Activated CD4-positive, alpha-beta T cell treated with anti-CD3 and anti-CD28 coated beads, Interleukin-2, amount 50 U/mL, for 48 hours (primary cell): ENCODE data around the gene CLPTM1.
A peak's percentile ranks its signal among the peaks of the same experiment; 100 is the strongest.

Experiments used
- DNase-seq, 2 experiments: peaks; one replicate each; pipeline ENCODE4 v3.0.0-alpha.2; 2020

The CLPTM1 gene

GRCh38 chr19:45016388-45017314 is 61.5 kb downstream of the CLPTM1 start:
- DNase-seq, result peak; percentile 72 to 79

DNA sequence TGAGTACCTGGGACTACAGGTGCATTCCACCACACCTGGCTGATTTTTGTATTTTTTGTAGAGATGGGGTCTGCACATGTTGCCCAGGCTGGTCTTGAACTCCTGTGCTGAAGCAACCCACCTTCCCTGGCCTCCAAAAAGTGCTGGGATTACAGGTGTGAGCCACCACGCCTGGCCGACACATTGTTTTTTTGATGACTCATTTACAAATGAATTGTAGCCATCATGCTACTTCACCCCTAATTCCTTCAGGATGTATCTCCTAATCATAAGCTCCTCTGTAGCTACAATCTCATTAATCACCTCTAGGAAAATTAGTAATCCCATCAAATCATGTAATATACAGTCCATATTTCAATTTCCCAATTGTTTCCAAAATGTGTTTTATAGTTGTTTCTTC is 64.0 kb downstream of the CLPTM1 start:
- no peak for DNase-seq

DNA sequence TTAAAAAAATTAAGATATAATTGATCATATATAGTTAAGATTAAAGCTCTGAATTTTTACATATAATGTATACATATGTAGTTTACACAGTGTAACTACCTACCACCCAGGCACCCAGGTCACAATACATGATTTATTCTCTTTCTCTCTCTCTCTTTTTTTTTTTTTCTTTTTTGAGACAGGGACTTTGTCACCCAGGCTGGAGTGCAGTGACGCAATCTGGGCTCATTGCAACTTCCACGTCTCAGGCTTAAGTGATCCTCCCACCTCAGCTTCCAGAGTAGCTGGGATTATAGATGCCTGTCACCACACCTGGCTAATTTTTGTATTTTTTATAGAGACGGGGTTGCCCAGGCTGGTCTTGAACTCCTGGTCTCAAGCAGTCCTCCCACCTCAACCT is 64.9 kb downstream of the CLPTM1 start:
- no peak for DNase-seq

DNA sequence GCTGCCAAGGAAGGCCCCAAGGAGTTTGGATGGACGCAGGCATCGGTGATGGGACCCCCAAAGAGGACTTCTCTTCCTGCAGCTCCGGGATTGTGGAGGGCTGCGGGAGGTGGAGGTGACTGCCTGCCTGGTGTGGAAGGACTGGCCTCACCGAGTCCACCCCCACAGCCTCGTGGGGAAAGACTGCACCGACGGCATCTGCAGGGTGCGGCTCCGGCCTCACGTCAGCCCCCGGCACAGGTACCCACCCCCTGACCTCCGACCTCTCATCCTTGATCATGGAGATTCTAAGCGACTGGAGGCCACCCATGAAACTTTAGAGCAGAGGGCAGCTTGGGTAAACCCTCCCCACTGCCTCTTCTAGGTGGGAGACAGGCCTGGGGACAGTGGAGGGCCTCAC is 66.8 kb downstream of the CLPTM1 start:
- DNase-seq, result no peak

- DNase-seq, result no peak
These were observed 67.9 kb downstream of the CLPTM1 start for GRCh38 chr19:45023048-45023447.

DNA sequence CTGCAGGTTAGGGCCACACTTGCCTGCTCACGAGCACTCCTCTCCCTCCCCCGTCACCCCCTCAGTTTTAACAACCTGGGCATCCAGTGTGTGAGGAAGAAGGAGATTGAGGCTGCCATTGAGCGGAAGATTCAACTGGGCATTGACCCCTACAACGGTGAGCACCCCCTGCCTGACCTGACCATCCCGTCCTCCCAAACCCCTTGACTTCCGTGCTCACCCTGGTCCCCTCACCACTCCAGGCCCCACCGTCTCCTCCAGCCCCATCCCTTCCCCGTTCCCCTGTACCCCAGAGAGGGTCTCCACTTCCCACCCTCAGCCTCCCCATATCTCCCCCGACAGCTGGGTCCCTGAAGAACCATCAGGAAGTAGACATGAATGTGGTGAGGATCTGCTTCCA is 70.1 kb downstream of the CLPTM1 start:
- no peak for DNase-seq

DNA sequence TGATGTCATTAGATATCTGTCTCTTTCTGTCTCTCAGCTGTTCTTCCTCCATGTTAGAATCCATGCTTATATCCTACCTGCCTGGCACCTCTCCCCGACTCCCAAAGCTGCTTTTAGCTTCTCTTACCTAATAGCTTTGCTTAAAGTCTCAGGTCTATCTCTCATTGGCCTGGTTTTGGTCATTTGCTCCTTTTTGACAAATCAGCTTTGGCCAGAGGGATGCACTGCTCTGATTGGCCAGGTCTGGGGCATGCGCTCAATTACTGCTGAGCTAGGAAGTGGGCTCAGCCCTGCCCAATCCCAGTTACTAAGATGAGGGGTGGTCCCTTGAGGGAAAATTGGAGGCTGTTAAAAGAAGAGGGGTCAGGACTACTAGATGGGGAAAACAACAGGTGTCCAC is 72.2 kb downstream of the CLPTM1 start:
- DNase-seq, result no peak

DNA sequence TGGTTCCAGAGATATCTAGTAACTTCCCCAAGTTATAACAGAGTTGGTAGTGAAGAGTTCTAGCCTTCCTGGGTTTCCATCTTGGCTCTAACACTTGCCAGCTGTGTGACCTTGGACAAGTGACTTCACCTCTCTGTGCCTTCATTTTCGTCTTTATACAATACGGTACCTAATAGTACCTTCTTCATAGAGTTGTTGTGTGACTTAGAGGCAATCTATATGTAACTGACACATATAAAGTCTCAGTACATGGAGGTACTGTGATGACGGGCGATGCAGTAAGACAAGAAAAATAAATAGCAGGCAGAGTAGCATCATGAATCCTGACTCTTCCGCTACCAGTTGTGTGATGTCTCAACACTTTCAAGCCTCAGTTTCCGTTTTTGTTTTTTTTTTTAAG is 75.6 kb downstream of the CLPTM1 start:
- DNase-seq, result no peak

GRCh38 chr19:45032421-45032820 is 77.2 kb downstream of the CLPTM1 start:
- no peak for DNase-seq

DNA sequence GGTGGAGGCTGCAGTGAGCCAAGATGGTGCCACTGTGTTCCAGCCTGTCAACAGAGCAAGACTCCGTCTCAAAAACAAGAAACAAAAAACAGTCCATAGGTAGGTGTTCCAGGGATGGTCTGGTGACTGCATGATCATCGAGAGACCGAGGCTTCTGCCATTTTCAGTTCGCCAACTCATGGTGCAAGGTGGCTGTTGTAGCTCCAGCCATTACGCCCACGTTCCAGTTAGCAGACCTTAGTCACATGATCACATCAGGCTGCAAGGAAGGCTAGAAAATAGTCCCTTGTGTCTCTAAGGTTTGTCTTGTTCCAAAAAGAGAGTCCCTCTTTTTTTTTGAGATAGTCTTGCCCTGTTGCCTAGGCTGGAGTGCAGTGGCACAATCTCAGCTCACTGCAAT is 80.6 kb downstream of the CLPTM1 start:
- DNase-seq, result no peak

DNA sequence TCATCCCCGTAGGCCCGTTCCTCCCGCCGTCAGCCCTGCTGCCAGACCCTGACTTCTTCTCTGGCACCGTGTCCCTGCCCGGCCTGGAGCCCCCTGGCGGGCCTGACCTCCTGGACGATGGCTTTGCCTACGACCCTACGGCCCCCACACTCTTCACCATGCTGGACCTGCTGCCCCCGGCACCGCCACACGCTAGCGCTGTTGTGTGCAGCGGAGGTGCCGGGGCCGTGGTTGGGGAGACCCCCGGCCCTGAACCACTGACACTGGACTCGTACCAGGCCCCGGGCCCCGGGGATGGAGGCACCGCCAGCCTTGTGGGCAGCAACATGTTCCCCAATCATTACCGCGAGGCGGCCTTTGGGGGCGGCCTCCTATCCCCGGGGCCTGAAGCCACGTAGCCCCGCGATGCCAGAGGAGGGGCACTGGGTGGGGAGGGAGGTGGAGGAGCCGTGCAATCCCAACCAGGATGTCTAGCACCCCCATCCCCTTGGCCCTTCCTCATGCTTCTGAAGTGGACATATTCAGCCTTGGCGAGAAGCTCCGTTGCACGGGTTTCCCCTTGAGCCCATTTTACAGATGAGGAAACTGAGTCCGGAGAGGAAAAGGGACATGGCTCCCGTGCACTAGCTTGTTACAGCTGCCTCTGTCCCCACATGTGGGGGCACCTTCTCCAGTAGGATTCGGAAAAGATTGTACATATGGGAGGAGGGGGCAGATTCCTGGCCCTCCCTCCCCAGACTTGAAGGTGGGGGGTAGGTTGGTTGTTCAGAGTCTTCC is 82.4 kb downstream of the CLPTM1 start:
- no peak for DNase-seq

DNA sequence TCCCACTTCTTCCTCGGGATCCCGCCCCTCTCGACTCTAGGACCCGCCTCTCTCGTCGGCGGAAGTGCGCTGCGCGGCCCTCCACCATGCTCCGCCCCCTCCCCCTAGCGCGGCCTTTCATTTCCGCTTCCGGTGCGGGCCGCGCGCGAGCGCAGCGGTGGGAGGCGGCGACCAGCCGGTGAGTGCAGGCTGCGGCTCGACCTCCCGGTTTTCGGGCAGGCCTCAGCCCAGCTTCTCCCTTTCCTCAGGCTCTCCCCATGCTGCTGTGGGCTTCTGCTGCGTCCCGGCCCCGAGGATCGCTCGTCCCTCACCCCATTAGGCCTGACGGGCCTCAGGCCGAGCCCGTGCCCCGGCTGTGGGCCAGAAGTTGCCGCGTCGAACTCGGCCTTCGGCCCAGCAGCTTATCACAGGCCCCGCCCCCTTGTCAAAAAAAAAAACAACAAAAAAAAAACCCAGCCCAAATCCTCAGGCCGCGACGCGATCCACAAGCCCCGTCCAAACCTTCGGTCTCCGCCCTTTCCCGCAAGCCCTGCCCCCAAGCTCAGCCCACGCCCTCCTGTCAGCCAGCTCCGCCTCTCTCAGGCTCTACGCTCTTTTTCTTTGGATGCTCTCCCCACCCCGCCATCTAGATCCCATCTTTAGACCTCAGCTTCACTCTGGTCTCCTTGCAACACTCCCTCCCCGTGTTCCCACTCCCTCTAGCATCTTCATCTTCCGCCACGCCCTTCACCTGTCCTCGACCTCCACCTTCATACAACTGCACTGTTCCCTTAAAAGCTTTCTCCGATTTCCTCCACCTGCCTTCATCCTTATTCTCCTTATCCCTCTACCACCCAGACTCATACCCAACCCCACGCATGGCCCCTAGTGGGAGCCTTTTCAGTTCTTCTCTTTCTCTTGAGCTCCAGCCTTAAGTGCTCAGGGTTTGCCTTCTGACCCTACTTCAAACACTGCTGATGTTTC is 84.0 kb downstream of the CLPTM1 start, which contains the start of gene CLASRP:
CLASRP (plus strand) TSS at position 115 of the 963 bp plus-strand sequence. CDS start 1,168 bp downstream, outside the sequence.
- peak; percentile 88 to 90 for DNase-seq

GRCh38 chr19:45040059-45040771 is 85.0 kb downstream of the CLPTM1 start:
- DNase-seq, result no peak

DNA sequence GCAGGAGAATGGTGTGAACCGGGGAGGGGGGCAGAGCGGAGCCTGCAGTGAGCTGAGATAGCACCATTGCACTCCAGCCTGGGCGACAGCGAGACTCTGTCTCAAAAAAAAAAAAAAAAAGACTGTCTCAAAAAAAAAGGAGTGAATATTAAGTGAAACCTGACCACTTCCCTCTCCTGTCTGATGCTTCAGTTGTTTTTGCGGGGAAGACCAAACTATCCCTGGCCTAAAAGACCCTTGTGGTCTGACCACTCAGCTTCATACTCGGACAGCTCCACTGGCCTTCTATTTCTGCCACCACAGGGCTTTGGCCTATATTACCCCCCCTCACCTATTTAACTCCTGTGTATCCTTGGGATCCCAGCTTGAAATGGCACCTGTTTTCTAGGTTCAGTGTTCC is 85.9 kb downstream of the CLPTM1 start:
- DNase-seq, result no peak
